Osteocyte (in vitro differentiated cells): ENCODE measurements around the gene PLVAP. TPM values are rescaled to one million over a fixed set of nuclear protein-coding genes. Genes with fewer than 3 reads are reported as not detected.
A peak's percentile ranks its signal among the peaks of the same experiment; 100 is the strongest.

ENCODE experiments used
- DNase-seq: peaks from one replicate; pipeline ENCODE4 v3.0.0; 2021; ENCODE audit warnings: mixed read lengths; ENCODE audit not compliant: unreplicated experiment; ENCODE audit errors: extremely low spot score
- H3K27ac Mint-ChIP-seq: one replicate; pipeline ENCODE4 v1.8.0; 2021; ENCODE audit warnings: mild to moderate bottlenecking, mixed read lengths; ENCODE audit not compliant: unreplicated experiment
- H3K27me3 Mint-ChIP-seq: one replicate; pipeline ENCODE4 v1.8.0; 2021; ENCODE audit warnings: mixed read lengths; ENCODE audit not compliant: unreplicated experiment
- H3K36me3 Mint-ChIP-seq: one replicate; pipeline ENCODE4 v1.8.0; 2021; ENCODE audit warnings: mixed read lengths; ENCODE audit not compliant: unreplicated experiment
- H3K4me1 Mint-ChIP-seq: one replicate; pipeline ENCODE4 v1.8.0; 2021; ENCODE audit warnings: mixed read lengths; ENCODE audit not compliant: unreplicated experiment
- H3K4me3 Mint-ChIP-seq: one replicate; pipeline ENCODE4 v1.8.0; 2021; ENCODE audit warnings: mild to moderate bottlenecking, moderate library complexity, mixed read lengths; ENCODE audit not compliant: unreplicated experiment
- H3K9me3 Mint-ChIP-seq: one replicate; pipeline ENCODE4 v1.8.0; 2021; ENCODE audit warnings: mixed read lengths; ENCODE audit not compliant: unreplicated experiment
- total RNA-seq: library from RNA; stranded (reverse); gene quantifications from 2 replicates; pipeline ENCODE4 v1.2.1, GENCODE V29; 2021
- TF ChIP-seq, protein P1 (sequence below): fragments of 200-600 bp; sonication (generic); IDR thresholded peaks from 2 replicates; pipeline ENCODE4 v1.5.0; 2021; ENCODE audit warnings: antibody characterized with exemption, mild to moderate bottlenecking, moderate library complexity

Gene PLVAP
- total RNA-seq, 1 donor from 2014 or later, result not detected

- Mint-ChIP-seq H3K4me1 (peaks cover 32% of the 10 kb centered on the region), H3K4me3 (no peak overlapping the region), H3K27me3 (no peaks in the 10 kb centered on the region), H3K9me3 (no peaks in the 10 kb centered on the region), H3K36me3 (no peaks in the 10 kb centered on the region), H3K27ac (no peak overlapping the region)
- DNase-seq, result no peak
- TF ChIP-seq, protein P1, sequence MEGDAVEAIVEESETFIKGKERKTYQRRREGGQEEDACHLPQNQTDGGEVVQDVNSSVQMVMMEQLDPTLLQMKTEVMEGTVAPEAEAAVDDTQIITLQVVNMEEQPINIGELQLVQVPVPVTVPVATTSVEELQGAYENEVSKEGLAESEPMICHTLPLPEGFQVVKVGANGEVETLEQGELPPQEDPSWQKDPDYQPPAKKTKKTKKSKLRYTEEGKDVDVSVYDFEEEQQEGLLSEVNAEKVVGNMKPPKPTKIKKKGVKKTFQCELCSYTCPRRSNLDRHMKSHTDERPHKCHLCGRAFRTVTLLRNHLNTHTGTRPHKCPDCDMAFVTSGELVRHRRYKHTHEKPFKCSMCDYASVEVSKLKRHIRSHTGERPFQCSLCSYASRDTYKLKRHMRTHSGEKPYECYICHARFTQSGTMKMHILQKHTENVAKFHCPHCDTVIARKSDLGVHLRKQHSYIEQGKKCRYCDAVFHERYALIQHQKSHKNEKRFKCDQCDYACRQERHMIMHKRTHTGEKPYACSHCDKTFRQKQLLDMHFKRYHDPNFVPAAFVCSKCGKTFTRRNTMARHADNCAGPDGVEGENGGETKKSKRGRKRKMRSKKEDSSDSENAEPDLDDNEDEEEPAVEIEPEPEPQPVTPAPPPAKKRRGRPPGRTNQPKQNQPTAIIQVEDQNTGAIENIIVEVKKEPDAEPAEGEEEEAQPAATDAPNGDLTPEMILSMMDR, result no peak
Observed at GRCh38 chr19:17352608-17353280, 24.4 kb downstream of the PLVAP start.

- Mint-ChIP-seq H3K4me1 (peaks cover 40% of the 10 kb centered on the region), H3K36me3 (no peaks in the 10 kb centered on the region), H3K4me3 (no peak overlapping the region), H3K9me3 (no peaks in the 10 kb centered on the region), H3K27me3 (no peaks in the 10 kb centered on the region), H3K27ac (no peak overlapping the region)
- TF ChIP-seq, protein P1, result no peak
- no peak for DNase-seq
Observed at GRCh38 chr19:17351815-17352435, 25.2 kb downstream of the PLVAP start.

DNA sequence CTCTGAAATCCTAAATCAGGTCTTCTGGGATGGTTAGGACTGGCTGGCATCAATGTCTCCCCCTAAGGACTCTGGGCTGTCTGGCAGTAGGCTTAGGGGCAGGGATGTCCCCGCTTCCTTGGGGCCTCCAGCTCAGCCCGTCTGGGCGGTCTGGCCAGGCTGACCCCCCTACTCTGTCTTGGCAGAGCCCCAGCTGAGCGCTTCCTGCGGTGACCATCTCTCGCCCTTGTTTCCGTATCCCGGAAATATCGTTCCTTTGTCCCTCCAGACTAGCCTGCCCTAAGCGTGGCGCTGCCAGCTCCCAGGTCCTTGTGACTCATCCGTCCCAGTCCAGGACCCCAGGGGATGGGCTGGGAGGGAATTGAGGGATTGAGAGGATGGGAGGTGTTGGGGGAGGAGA, 28.4 kb downstream of the PLVAP start:
- peak; percentile 89 for DNase-seq
- H3K27me3 Mint-ChIP-seq, result no peaks in the 10 kb centered on the region
- peak overlapping the region; percentile 91 for H3K27ac Mint-ChIP-seq
- TF ChIP-seq, protein P1, result no peak
- H3K36me3 Mint-ChIP-seq, result no peaks in the 10 kb centered on the region
- H3K9me3 Mint-ChIP-seq, result no peaks in the 10 kb centered on the region
- peaks cover 50% of the 10 kb centered on the region for H3K4me1 Mint-ChIP-seq
- peak overlapping the region; percentile 19 for H3K4me3 Mint-ChIP-seq

DNA sequence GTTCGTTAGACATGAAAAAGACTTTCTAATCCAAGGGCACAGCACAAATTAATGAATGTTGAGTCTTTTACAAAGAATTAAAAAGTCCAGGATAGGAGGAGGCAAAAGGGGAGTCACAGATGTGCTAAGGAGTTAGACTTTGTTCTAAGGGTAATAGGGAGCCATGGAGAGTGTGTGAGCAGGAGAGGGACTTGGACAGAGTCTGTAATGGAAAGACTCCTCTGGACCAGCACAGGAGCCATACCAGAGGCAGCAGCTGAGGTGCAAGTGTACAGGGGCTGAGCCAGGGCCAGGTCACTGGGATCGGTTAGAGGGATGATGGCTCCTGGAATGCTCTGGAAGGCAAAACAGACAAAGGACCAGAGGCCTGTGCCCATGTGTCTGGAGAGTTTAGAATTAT, 29.3 kb downstream of the PLVAP start:
- DNase-seq, result no peak
- Mint-ChIP-seq H3K27me3 (no peaks in the 10 kb centered on the region), H3K4me1 (peaks cover 42% of the 10 kb centered on the region), H3K27ac (peak overlapping the region; percentile 91), H3K9me3 (no peaks in the 10 kb centered on the region), H3K36me3 (no peaks in the 10 kb centered on the region), H3K4me3 (no peak overlapping the region)
- TF ChIP-seq, protein P1, result no peak

- Mint-ChIP-seq H3K4me1 (peaks cover 40% of the 10 kb centered on the region), H3K9me3 (no peaks in the 10 kb centered on the region), H3K27me3 (no peaks in the 10 kb centered on the region), H3K4me3 (no peak overlapping the region), H3K27ac (peak overlapping the region; percentile 91), H3K36me3 (peaks cover 1% of the 10 kb centered on the region)
- no peak for DNase-seq
- TF ChIP-seq, protein P1, result no peak
Observed at GRCh38 chr19:17347361-17347760, 29.8 kb downstream of the PLVAP start.
